Parathyroid adenoma (tissue), 2 donors: ENCODE results near the gene YJEFN3.

Experiments
- H2AFZ ChIP-seq: fragments of 300-600 bp; sonication (generic); one replicate; pipeline ENCODE4 v1.7.0; 2017; ENCODE audit warnings: antibody characterized with exemption, mild to moderate bottlenecking
- H3K27ac ChIP-seq: fragments of 300-600 bp; sonication (generic); one replicate; pipeline ENCODE4 v1.7.0; 2017
- H3K27me3 ChIP-seq: fragments of 300-600 bp; sonication (generic); one replicate; pipeline ENCODE4 v1.7.0; 2017; ENCODE audit warnings: low read length; ENCODE audit not compliant: control insufficient read depth, insufficient read depth
- H3K36me3 ChIP-seq: fragments of 300-600 bp; sonication (generic); one replicate; pipeline ENCODE4 v1.7.0; 2017; ENCODE audit warnings: low read length; ENCODE audit not compliant: control insufficient read depth, insufficient read depth
- H3K4me1 ChIP-seq: fragments of 300-600 bp; sonication (generic); one replicate; pipeline ENCODE4 v1.7.0; 2017; ENCODE audit warnings: control low read depth
- H3K4me2 ChIP-seq: fragments of 300-600 bp; sonication (generic); one replicate; pipeline ENCODE4 v1.7.0; 2017; ENCODE audit warnings: low read length
- H3K4me3 ChIP-seq: fragments of 300-600 bp; sonication (generic); one replicate; pipeline ENCODE4 v1.7.0; 2017; ENCODE audit warnings: low read depth, low read length
- H3K79me2 ChIP-seq: fragments of 300-600 bp; sonication (generic); one replicate; pipeline ENCODE4 v1.7.0; 2017; ENCODE audit warnings: control low read depth
- H3K9ac ChIP-seq: fragments of 300-600 bp; sonication (generic); one replicate; pipeline ENCODE4 v1.7.0; 2017; ENCODE audit warnings: mild to moderate bottlenecking
- H3K9me3 ChIP-seq: fragments of 300-600 bp; sonication (generic); one replicate; pipeline ENCODE4 v1.7.0; 2017; ENCODE audit warnings: low read length; ENCODE audit not compliant: control insufficient read depth
- TF ChIP-seq, protein P1 (sequence below): fragments of 300-600 bp; sonication (generic); IDR thresholded peaks from one replicate; pipeline ENCODE4 v1.7.0; 2017; ENCODE audit warnings: antibody characterized with exemption, mild to moderate bottlenecking
- donor health status: primary hyperparathyroidism.

YJEFN3 gene

DNA sequence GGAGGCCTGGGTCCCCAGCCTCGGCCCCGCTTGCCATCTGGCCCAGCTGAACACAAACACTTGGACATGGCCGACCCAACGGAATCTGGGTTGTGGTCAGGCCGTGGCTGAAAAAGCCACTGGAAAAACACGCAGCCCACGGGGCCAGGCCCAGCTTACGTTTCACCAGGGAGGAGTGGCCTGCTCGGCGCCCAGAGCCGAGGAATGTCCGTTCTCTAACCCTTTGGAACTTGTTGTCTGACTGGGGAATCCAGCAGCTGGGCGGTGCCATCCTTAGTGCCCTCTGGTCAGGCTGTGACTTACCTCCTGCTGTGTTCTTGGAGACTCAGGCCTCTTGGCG, 23.1 kb downstream of the YJEFN3 start:
- H3K27ac ChIP-seq = no peak overlapping the region
- H3K79me2 ChIP-seq = no peaks in the 10 kb centered on the region
- H3K27me3 ChIP-seq = no peaks in the 10 kb centered on the region
- no peaks in the 10 kb centered on the region for H3K36me3 ChIP-seq
- H2AFZ ChIP-seq = no peak overlapping the region
- no peak overlapping the region for H3K4me2 ChIP-seq
- H3K4me3 ChIP-seq = no peak overlapping the region
- TF ChIP-seq, protein P1, sequence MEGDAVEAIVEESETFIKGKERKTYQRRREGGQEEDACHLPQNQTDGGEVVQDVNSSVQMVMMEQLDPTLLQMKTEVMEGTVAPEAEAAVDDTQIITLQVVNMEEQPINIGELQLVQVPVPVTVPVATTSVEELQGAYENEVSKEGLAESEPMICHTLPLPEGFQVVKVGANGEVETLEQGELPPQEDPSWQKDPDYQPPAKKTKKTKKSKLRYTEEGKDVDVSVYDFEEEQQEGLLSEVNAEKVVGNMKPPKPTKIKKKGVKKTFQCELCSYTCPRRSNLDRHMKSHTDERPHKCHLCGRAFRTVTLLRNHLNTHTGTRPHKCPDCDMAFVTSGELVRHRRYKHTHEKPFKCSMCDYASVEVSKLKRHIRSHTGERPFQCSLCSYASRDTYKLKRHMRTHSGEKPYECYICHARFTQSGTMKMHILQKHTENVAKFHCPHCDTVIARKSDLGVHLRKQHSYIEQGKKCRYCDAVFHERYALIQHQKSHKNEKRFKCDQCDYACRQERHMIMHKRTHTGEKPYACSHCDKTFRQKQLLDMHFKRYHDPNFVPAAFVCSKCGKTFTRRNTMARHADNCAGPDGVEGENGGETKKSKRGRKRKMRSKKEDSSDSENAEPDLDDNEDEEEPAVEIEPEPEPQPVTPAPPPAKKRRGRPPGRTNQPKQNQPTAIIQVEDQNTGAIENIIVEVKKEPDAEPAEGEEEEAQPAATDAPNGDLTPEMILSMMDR = no peak
- H3K9ac ChIP-seq = no peak overlapping the region
- H3K9me3 ChIP-seq = no peaks in the 10 kb centered on the region
- no peaks in the 10 kb centered on the region for H3K4me1 ChIP-seq

DNA sequence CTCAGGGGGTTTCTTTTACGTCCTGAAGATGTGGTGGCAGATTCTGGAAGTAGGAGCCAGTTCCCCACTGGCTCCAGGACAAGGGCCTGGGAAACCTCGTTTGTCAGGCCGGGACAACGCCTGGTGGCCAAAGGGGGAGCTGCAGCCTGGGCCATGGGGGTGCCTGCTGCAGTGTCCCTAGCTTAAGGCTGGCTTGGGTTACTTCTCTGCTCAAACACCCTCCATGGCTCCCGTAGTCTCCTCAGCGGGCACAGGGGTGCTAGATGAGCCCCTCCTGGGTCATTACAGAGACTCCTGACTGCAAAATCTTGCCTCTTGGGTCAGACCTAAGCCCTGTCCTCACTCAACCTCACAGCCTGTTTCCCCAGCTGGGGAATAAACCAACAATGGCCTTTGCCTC, 24.1 kb downstream of the YJEFN3 start:
- no peak overlapping the region for H3K9ac ChIP-seq
- no peak overlapping the region for H3K27ac ChIP-seq
- no peak overlapping the region for H2AFZ ChIP-seq
- H3K4me2 ChIP-seq = no peak overlapping the region
- TF ChIP-seq, protein P1 = peak; percentile 40
- H3K36me3 ChIP-seq = no peaks in the 10 kb centered on the region
- no peaks in the 10 kb centered on the region for H3K27me3 ChIP-seq
- H3K9me3 ChIP-seq = no peaks in the 10 kb centered on the region
- no peaks in the 10 kb centered on the region for H3K79me2 ChIP-seq
- no peaks in the 10 kb centered on the region for H3K4me1 ChIP-seq
- H3K4me3 ChIP-seq = no peak overlapping the region

DNA sequence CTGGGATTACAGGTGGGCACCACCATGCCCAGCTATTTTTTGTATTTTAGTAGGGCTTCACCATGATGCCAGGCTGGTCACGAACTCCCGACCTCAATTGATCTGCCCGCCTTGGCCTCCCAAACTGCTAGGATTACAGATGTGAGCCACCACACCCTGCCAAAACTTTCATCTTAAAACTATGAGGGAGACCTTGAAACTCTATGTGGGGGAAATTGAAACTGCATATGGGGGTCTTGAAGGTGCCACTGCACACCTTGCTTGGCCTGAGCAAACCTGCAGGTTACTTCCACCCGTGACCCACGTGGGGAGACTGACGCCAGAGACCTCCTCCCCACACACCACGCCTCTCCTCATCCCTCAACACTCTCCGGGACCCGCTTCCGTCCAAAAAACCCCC, 25.0 kb downstream of the YJEFN3 start:
- Histone ChIP-seq H3K79me2 (no peaks in the 10 kb centered on the region), H3K9ac (no peak overlapping the region), H3K36me3 (no peaks in the 10 kb centered on the region), H3K27me3 (no peaks in the 10 kb centered on the region), H3K27ac (no peak overlapping the region), H3K4me1 (no peaks in the 10 kb centered on the region), H2AFZ (no peak overlapping the region), H3K4me3 (no peak overlapping the region), H3K9me3 (no peaks in the 10 kb centered on the region), H3K4me2 (no peak overlapping the region)
- TF ChIP-seq, protein P1 = no peak

DNA sequence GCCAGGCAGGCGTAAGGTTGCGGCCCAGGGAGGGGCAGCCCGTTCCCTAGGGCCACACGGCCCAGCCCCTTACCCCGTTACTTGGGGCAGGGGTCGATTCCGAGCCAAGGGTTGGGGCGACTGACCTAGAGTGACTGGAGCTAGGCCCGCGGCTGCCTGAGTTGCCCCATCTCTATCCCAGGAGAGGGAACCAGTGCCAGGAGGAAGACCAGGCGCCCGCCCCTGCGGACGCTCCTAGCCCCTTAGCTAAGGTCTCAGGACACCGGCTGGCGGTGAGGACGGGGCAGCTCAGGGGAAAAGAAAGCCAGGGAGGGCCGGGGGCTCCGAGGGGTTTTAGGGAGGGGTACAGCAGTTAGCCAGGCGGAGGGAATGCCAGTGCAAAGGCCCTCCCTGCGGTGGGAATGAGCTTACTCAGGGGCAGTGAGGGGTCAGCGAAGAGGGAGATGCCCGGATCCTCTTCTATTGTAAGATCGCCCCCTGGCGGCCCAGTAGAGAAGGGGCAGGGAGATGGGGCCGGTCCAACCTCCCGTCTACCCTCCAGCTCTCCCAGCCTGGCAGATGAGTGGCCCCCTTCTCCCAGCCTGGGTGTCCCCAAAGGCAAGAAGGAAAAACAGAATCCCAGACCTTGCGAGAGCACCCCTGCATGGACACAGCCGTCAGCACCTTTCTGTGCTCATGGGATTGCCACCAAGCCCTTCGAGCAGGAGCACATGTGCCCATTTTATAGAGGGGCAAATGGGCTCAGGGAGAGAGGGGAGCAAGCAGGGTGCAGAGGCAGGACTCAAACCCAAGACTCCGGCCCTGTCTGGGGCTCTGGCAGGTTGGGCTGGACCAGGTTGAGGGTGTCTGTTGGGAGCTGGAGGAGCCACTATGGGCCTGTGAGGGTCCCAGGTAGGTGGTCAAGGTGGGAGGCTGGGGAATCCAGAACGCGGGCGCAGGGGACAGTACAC, 25.6 kb downstream of the YJEFN3 start:
- Histone ChIP-seq H2AFZ (no peak overlapping the region), H3K27me3 (no peaks in the 10 kb centered on the region), H3K9ac (no peak overlapping the region), H3K4me2 (no peak overlapping the region), H3K4me3 (no peak overlapping the region), H3K27ac (no peak overlapping the region), H3K36me3 (no peaks in the 10 kb centered on the region), H3K9me3 (no peaks in the 10 kb centered on the region), H3K79me2 (no peaks in the 10 kb centered on the region), H3K4me1 (no peaks in the 10 kb centered on the region)
- TF ChIP-seq, protein P1 = peak; percentile 52

DNA sequence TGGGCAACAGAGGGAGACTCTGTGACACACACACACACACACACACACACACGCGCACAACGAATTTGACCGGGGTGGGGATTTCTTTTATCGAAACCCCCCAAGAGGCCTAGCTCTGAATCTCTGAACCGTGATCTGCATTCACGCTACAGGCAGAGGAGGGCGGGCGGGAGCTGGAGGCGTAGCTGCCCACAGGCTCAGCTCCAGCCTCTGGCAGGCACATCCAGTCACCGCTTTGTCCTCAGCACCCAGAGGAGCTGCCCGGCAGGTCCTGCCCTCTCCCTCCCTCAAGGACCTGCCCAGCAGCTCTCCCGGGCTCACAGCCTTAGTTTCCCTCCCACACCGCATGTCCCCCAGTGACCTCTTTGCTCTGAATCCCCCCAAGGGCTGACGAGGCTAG, 29.3 kb downstream of the YJEFN3 start:
- Histone ChIP-seq H3K79me2 (no peaks in the 10 kb centered on the region), H3K27me3 (no peaks in the 10 kb centered on the region), H3K36me3 (no peaks in the 10 kb centered on the region), H3K27ac (no peak overlapping the region), H3K4me2 (no peak overlapping the region), H3K4me3 (no peak overlapping the region), H3K9ac (no peak overlapping the region), H2AFZ (no peak overlapping the region), H3K4me1 (no peaks in the 10 kb centered on the region), H3K9me3 (no peaks in the 10 kb centered on the region)
- TF ChIP-seq, protein P1 = no peak
